Measurements from ENCODE around the gene DGCR2. TPM values are rescaled to one million over a fixed set of nuclear protein-coding genes. Genes with fewer than 3 reads are reported as not detected.
"Not testable (repeated sequence)": the region's sequence is repeated elsewhere in the genome, so short reads cannot be mapped to it uniquely, and the experiment has no call there.

The DGCR2 gene
- total RNA-seq, 2 donors from 2014 or later = 85.8 to 104 TPM

- ATAC-seq = no peak
- intact Hi-C loops (cut with DNase I, micrococcal nuclease) = no loop called here
Observed at GRCh38 chr22:19001204-19001603, 121.0 kb downstream of the DGCR2 start.

GRCh38 chr22:19000106-19000505, 122.1 kb downstream of the DGCR2 start:
- intact Hi-C loops (cut with DNase I, micrococcal nuclease); DNase-seq; ATAC-seq: not testable (repeated sequence)

More at GRCh38 chr22:19001204-19001603, 121.0 kb downstream of the DGCR2 start:
- DNase-seq = no peak

- no peak for DNase-seq
- intact Hi-C loops (cut with DNase I, micrococcal nuclease) = no loop called here
Observed at GRCh38 chr22:18999416-18999815, 122.8 kb downstream of the DGCR2 start.

GRCh38 chr22:18999008-18999407, 123.2 kb downstream of the DGCR2 start:
- DNase-seq = no peak
- no peak for ATAC-seq
- intact Hi-C loops (cut with DNase I, micrococcal nuclease) = no loop called here

More at GRCh38 chr22:18999416-18999815, 122.8 kb downstream of the DGCR2 start:
- no peak for ATAC-seq

GRCh38 chr22:18997925-18998315, 124.3 kb downstream of the DGCR2 start:
- ATAC-seq (no peak), DNase-seq (no peak)
- intact Hi-C loops (cut with DNase I, micrococcal nuclease) = no loop called here

- DNase-seq (no peak), ATAC-seq (no peak)
- intact Hi-C loops (cut with DNase I, micrococcal nuclease) = no loop called here
Observed at GRCh38 chr22:18997306-18997924, 124.8 kb downstream of the DGCR2 start.

GRCh38 chr22:18996376-18996900, 125.8 kb downstream of the DGCR2 start:
- intact Hi-C loops (cut with DNase I, micrococcal nuclease) = no loop called here
- ATAC-seq (no peak), DNase-seq (no peak)

- intact Hi-C loops (cut with DNase I, micrococcal nuclease) = no loop called here
- DNase-seq = no peak
- ATAC-seq = no peak
Observed at GRCh38 chr22:18995327-18995711, 126.9 kb downstream of the DGCR2 start.

GRCh38 chr22:18994701-18995326, 127.4 kb downstream of the DGCR2 start:
- ATAC-seq = peak; percentile 22
- peak in 1 of 2 donors; percentile 12 for DNase-seq
- intact Hi-C loops (cut with DNase I, micrococcal nuclease) = no loop called here

- intact Hi-C loops (cut with DNase I, micrococcal nuclease) = no loop called here
- ATAC-seq (no peak), DNase-seq (no peak)
Observed at GRCh38 chr22:18994056-18994455, 128.2 kb downstream of the DGCR2 start.

- intact Hi-C loops (cut with DNase I, micrococcal nuclease) = no loop called here
- ATAC-seq (no peak), DNase-seq (no peak)
Observed at GRCh38 chr22:18992543-18993198, 129.5 kb downstream of the DGCR2 start.

- DNase-seq (no peak), ATAC-seq (no peak)
- intact Hi-C loops (cut with DNase I, micrococcal nuclease) = no loop called here
Observed at GRCh38 chr22:18991821-18992442, 130.3 kb downstream of the DGCR2 start.

GRCh38 chr22:18991138-18991432, 131.1 kb downstream of the DGCR2 start:
- intact Hi-C loops (cut with DNase I, micrococcal nuclease) = no loop called here
- ATAC-seq (no peak), DNase-seq (no peak)

- DNase-seq = no peak
- intact Hi-C loops (cut with DNase I, micrococcal nuclease) = no loop called here
- ATAC-seq = no peak
Observed at GRCh38 chr22:18990355-18991137, 131.7 kb downstream of the DGCR2 start.

GRCh38 chr22:18988958-18989357, 133.3 kb downstream of the DGCR2 start:
- intact Hi-C loops (cut with DNase I, micrococcal nuclease) = no loop called here
- no peak for ATAC-seq
- DNase-seq = no peak

- DNase-seq (peak in 1 of 2 donors; percentile 20), ATAC-seq (peak; percentile 51)
- intact Hi-C loops (cut with DNase I, micrococcal nuclease) = no loop called here
Observed at GRCh38 chr22:18987765-18988164, 134.4 kb downstream of the DGCR2 start.

GRCh38 chr22:18987114-18987513, 135.1 kb downstream of the DGCR2 start:
- ATAC-seq; intact Hi-C loops (cut with DNase I, micrococcal nuclease); DNase-seq: not testable (repeated sequence)

All from left colon (tissue), 2 donors.